Activated CD4-positive, alpha-beta T cell treated with anti-CD3 and anti-CD28 coated beads, Interleukin-2, amount 10 ng/mL, durations not matched to agents 24 days and 14 days (primary cell): ENCODE data around the gene GMDS. TPM values are rescaled to one million over a fixed set of nuclear protein-coding genes. Genes with fewer than 3 reads are reported as not detected.
"Not testable (repeated sequence)": the region's sequence is repeated elsewhere in the genome, so short reads cannot be mapped to it uniquely, and the experiment has no call there.

Experiments used
- DNase-seq: peaks from one replicate; pipeline ENCODE4 v3.0.0; 2022
- H3K27ac Mint-ChIP-seq: one replicate; pipeline ENCODE4 v1.8.0; 2022; ENCODE audit warnings: mild to moderate bottlenecking, mixed read lengths
- H3K27me3 Mint-ChIP-seq: one replicate; pipeline ENCODE4 v1.8.0; 2022; ENCODE audit warnings: mixed read lengths
- H3K36me3 Mint-ChIP-seq: one replicate; pipeline ENCODE4 v1.8.0; 2022; ENCODE audit warnings: low read depth, mild to moderate bottlenecking, mixed read lengths
- H3K4me1 Mint-ChIP-seq: one replicate; pipeline ENCODE4 v1.8.0; 2021; ENCODE audit warnings: mixed read lengths
- H3K4me3 Mint-ChIP-seq: one replicate; pipeline ENCODE4 v1.8.0; 2022; ENCODE audit warnings: mild to moderate bottlenecking, moderate library complexity, mixed read lengths
- H3K9me3 Mint-ChIP-seq: one replicate; pipeline ENCODE4 v1.8.0; 2021; ENCODE audit warnings: mixed read lengths
- intact Hi-C: fragments of 100-400 bp; cut with micrococcal nuclease; formaldehyde crosslinking; loops from one replicate; pipeline ENCODE4 v1.15.1; 2023
- total RNA-seq: library from RNA; stranded (reverse); gene quantifications from 2 replicates; pipeline ENCODE4 v1.2.3, GENCODE V29; 2022

The GMDS gene
- total RNA-seq, 1 donor from 2014 or later = 47.4 TPM

- H3K36me3 Mint-ChIP-seq = no peaks in the 10 kb centered on the region
- H3K9me3 Mint-ChIP-seq = no peaks in the 10 kb centered on the region
- H3K4me3 Mint-ChIP-seq = no peak overlapping the region
- no peaks in the 10 kb centered on the region for H3K27me3 Mint-ChIP-seq
- H3K27ac Mint-ChIP-seq = no peak overlapping the region
- peaks cover 2% of the 10 kb centered on the region for H3K4me1 Mint-ChIP-seq
- no peak for DNase-seq
- intact Hi-C loops = no loop called here
Observed at GRCh38 chr6:1695546-1696462, 549.6 kb downstream of the GMDS start.

DNA sequence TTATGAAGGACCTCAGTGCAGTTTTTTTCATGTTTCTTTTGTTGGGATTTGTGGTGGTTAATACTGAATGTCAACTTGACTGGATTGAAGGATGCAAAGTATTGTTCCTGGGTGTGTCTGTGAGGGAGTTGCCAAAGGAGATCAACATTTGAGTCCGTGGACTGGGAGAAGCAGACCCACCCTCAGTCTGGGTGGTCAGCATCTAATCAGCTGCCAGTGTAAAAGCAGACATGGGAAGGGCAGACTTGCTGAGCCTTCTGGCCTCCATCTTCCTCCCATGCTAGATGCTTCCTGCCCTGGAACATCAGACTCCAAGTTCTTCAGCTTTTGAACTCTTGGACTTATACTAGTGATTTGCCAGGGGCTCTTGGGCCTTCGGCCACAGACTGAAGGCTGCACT, 553.6 kb downstream of the GMDS start:
- DNase-seq, intact Hi-C loops, H3K9me3 Mint-ChIP-seq, H3K4me3 Mint-ChIP-seq, H3K36me3 Mint-ChIP-seq, H3K4me1 Mint-ChIP-seq, H3K27ac Mint-ChIP-seq, H3K27me3 Mint-ChIP-seq: not testable (repeated sequence)

GRCh38 chr6:1690656-1691055, 554.7 kb downstream of the GMDS start:
- DNase-seq, H3K4me1 Mint-ChIP-seq, intact Hi-C loops, H3K27me3 Mint-ChIP-seq, H3K36me3 Mint-ChIP-seq, H3K9me3 Mint-ChIP-seq, H3K27ac Mint-ChIP-seq, H3K4me3 Mint-ChIP-seq: not testable (repeated sequence)

DNA sequence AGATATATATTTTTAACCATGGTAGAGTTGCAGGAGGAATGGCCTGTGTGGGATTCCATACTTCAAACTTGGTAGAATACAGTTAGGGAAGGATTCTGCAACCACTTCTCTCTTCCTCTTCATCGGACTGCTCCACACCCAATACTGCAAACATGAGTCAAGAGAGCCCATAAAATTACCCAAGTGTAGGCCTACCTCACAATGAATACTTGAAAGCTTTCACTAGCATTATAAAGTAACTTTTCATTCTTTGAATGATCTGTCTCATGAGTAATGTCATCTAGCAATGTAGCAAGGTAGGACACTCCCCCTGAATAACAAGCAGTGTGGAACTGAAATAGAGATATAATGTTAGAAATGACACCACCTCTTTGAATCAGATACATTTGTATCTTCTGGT, 556.3 kb downstream of the GMDS start:
- H3K4me3 Mint-ChIP-seq = no peak overlapping the region
- intact Hi-C loops = no loop called here
- no peaks in the 10 kb centered on the region for H3K36me3 Mint-ChIP-seq
- no peak overlapping the region for H3K27ac Mint-ChIP-seq
- no peaks in the 10 kb centered on the region for H3K27me3 Mint-ChIP-seq
- H3K4me1 Mint-ChIP-seq = no peaks in the 10 kb centered on the region
- H3K9me3 Mint-ChIP-seq = no peaks in the 10 kb centered on the region
- DNase-seq = no peak

DNA sequence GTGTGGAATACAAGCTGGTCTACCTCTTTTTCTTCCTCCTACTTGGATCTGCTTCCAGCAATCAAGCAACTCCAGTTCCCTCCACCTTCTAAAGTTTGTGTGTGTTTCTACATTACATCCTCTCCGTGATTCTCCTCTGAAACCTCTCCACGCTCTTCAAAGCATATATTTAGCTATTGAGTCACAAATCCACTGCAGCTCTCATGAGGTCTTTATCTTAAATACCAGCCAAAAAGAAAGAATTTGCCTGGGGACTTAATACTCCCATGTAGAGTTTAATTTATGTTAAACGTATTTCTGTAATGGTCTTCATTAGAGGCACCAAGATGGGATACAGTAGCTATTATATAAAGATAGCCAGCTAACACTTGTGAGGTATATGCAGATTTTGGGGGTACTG, 557.0 kb downstream of the GMDS start:
- Mint-ChIP-seq H3K36me3 (no peaks in the 10 kb centered on the region), H3K4me1 (no peaks in the 10 kb centered on the region), H3K4me3 (no peak overlapping the region), H3K9me3 (no peaks in the 10 kb centered on the region), H3K27ac (no peak overlapping the region), H3K27me3 (no peaks in the 10 kb centered on the region)
- intact Hi-C loops = no loop called here
- no peak for DNase-seq

GRCh38 chr6:1687402-1687801, 558.0 kb downstream of the GMDS start:
- no peak for DNase-seq
- intact Hi-C loops = no loop called here
- H3K36me3 Mint-ChIP-seq = no peaks in the 10 kb centered on the region
- no peak overlapping the region for H3K27ac Mint-ChIP-seq
- no peak overlapping the region for H3K4me3 Mint-ChIP-seq
- no peaks in the 10 kb centered on the region for H3K27me3 Mint-ChIP-seq
- no peaks in the 10 kb centered on the region for H3K9me3 Mint-ChIP-seq
- no peaks in the 10 kb centered on the region for H3K4me1 Mint-ChIP-seq

DNA sequence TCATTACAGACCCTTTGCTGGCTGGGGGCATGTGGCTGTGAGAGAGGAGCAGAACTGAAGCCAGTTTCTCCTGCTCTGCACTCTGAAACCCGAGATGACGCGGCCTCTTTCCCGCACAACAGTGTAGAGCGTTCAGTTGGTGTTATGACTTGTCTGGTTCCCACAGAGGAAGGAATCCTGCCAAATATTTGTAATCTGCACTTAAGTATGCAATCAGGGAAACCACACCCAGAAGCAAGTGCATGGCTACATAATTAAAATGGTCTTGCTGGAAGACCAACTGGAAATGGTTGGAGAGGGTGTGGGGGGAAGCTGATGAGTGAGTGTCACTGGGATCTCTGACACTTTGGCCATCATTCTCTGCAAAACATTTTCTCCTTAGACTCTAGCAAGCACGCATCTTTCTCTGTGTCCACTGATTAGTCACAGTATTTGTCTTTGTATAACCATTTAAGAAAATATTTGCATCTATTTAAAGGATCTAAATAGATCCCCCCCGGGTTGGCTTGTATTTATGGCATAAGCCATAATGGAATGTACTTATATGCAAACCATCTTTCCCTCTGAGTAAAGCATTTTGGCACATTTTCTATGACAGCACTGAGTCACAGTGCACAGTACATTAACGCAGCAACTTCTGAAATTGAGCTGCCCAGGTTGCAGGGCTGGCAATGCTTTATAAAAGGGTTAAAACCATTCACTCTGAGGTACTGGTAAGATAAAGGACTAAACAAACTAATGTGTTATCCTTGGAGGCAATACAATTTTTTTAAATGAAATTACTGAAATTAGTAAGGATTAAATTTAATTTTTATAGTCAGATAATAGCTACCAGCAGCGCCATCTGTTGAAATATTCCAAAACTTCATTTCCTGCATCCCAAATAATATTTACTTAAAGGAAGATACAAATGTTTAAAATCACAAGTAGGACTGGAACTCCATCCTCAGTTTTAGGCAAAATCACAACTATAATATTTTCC, 559.0 kb downstream of the GMDS start:
- Mint-ChIP-seq H3K4me1 (no peaks in the 10 kb centered on the region), H3K27ac (no peak overlapping the region), H3K9me3 (no peaks in the 10 kb centered on the region), H3K4me3 (no peak overlapping the region), H3K36me3 (no peaks in the 10 kb centered on the region), H3K27me3 (no peaks in the 10 kb centered on the region)
- intact Hi-C loops = no loop called here
- DNase-seq = no peak

GRCh38 chr6:1679688-1680068, 565.7 kb downstream of the GMDS start:
- no peaks in the 10 kb centered on the region for H3K27me3 Mint-ChIP-seq
- no peak for DNase-seq
- no peaks in the 10 kb centered on the region for H3K9me3 Mint-ChIP-seq
- H3K4me1 Mint-ChIP-seq = no peaks in the 10 kb centered on the region
- H3K4me3 Mint-ChIP-seq = no peak overlapping the region
- H3K27ac Mint-ChIP-seq = no peak overlapping the region
- intact Hi-C loops = no loop called here
- H3K36me3 Mint-ChIP-seq = no peaks in the 10 kb centered on the region

GRCh38 chr6:1679031-1679687, 566.2 kb downstream of the GMDS start:
- no peak overlapping the region for H3K4me3 Mint-ChIP-seq
- no peak overlapping the region for H3K27ac Mint-ChIP-seq
- intact Hi-C loops = no loop called here
- H3K4me1 Mint-ChIP-seq = no peaks in the 10 kb centered on the region
- H3K36me3 Mint-ChIP-seq = no peaks in the 10 kb centered on the region
- H3K9me3 Mint-ChIP-seq = no peaks in the 10 kb centered on the region
- no peak for DNase-seq
- H3K27me3 Mint-ChIP-seq = no peaks in the 10 kb centered on the region

DNA sequence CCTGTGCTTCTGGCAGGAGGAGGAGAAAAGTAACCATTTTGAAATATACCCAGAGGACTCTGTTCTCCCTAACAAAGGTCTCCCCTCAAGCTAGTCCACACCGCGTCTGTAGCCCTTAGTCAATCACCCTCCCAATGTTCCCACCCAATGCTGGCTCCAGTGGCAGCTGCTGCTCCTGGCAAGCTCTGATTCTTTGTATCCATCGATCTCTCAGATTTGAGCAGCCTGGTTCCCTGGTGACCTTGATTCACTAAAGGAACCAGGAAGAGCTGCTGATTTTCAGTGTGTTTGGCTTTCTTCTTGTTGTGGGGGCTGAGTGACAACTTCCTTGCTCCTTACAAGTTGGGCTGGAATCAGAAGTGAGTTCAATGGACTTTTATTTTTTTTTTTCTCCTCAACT, 567.2 kb downstream of the GMDS start:
- no peaks in the 10 kb centered on the region for H3K36me3 Mint-ChIP-seq
- H3K4me1 Mint-ChIP-seq = no peaks in the 10 kb centered on the region
- no peak overlapping the region for H3K4me3 Mint-ChIP-seq
- no peaks in the 10 kb centered on the region for H3K9me3 Mint-ChIP-seq
- intact Hi-C loops = no loop called here
- no peaks in the 10 kb centered on the region for H3K27me3 Mint-ChIP-seq
- no peak overlapping the region for H3K27ac Mint-ChIP-seq
- DNase-seq = no peak

DNA sequence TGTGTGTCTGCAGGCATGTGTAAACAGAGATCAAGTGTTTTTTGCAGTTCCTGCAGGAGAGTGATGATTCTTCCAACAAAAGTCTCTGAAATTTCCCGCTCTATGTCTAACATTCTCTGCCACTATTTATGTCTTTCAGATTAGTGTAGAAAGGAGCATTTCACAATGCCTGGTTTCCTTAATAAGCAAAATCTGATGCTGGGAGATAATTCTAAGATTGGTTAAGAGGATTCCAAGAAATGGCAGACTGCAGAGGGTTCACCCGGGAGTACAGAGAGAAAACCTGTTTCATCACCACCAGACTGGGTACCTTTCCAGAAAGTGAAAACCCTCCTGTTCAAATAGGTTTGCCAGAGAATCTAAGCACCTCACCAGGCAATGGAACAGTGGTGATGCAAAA, 573.0 kb downstream of the GMDS start:
- no peak overlapping the region for H3K27ac Mint-ChIP-seq
- H3K36me3 Mint-ChIP-seq = no peaks in the 10 kb centered on the region
- peaks cover 2% of the 10 kb centered on the region for H3K27me3 Mint-ChIP-seq
- intact Hi-C loops = no loop called here
- no peaks in the 10 kb centered on the region for H3K4me1 Mint-ChIP-seq
- H3K9me3 Mint-ChIP-seq = no peaks in the 10 kb centered on the region
- DNase-seq = no peak
- no peak overlapping the region for H3K4me3 Mint-ChIP-seq

GRCh38 chr6:1670711-1671462, 574.5 kb downstream of the GMDS start:
- DNase-seq = no peak
- no peaks in the 10 kb centered on the region for H3K4me1 Mint-ChIP-seq
- no peak overlapping the region for H3K4me3 Mint-ChIP-seq
- H3K27ac Mint-ChIP-seq = no peak overlapping the region
- H3K9me3 Mint-ChIP-seq = no peaks in the 10 kb centered on the region
- intact Hi-C loops = no loop called here
- peaks cover 2% of the 10 kb centered on the region for H3K27me3 Mint-ChIP-seq
- no peaks in the 10 kb centered on the region for H3K36me3 Mint-ChIP-seq

DNA sequence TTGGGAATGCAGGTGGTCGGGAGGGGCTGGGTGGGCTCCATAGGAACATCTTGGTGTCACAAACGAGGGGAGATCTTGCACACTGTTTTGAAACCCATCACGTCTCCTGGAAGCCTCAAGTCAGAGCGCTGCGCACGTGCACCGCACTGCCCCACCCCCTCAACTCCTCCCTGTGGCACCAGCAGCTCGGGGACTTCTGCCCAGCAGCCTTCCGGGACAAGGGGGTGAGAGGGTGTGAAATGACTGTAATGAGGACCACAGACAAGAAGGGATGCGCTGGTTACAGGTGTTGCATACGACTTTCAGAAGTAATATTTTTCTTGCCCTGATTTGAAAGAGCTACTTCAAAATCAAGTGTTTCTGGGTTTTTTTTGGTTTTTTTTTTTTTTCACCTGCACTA, 575.4 kb downstream of the GMDS start:
- Mint-ChIP-seq H3K27me3 (peaks cover 2% of the 10 kb centered on the region), H3K9me3 (no peaks in the 10 kb centered on the region), H3K36me3 (no peaks in the 10 kb centered on the region), H3K27ac (no peak overlapping the region), H3K4me3 (no peak overlapping the region), H3K4me1 (no peaks in the 10 kb centered on the region)
- DNase-seq = no peak
- intact Hi-C loops = no loop called here
